GM12878 (cell line): ENCODE data around the gene HSPA4. TPM values are rescaled to one million over a fixed set of nuclear protein-coding genes. Genes with fewer than 3 reads are reported as not detected.

Experiments used
- ATAC-seq: fragments of 200-7000 bp; cut with Tn5 transposase; 3 replicates; pipeline ENCODE4 v1.9.1; 2020; ENCODE audit warnings: mild to moderate bottlenecking, moderate library complexity
- BruUV-seq: library from RNA; stranded (reverse); fragments of 400-500 nt; replicated peaks from 2 replicates; lab custom pipeline; 2021; lab: Mats Ljungman, UMichigan
- CTCF ChIA-PET: fragments of 300-600 bp; sonication (Branson Sonifier 250); formaldehyde crosslinking; extraction: SDS; loops from one replicate; lab custom pipeline; 2021; ENCODE audit warnings: inconsistent platforms; lab: Yijun Ruan, JAX
- POLR2A ChIA-PET: fragments of 350-600 bp; formaldehyde crosslinking; extraction: SDS; loops from one replicate; lab custom pipeline; 2021; ENCODE audit warnings: inconsistent platforms; lab: Charles Lee
- RAD21 ChIA-PET: fragments of 300-600 bp; sonication (Branson Sonifier 250); formaldehyde crosslinking; loops from one replicate; lab custom pipeline; 2023; ENCODE audit warnings: antibody characterized with exemption; ENCODE audit not compliant: unreplicated experiment; lab: Charles Lee
- SMC1A ChIA-PET: fragments of 300-600 bp; sonication (Branson Sonifier 250); formaldehyde crosslinking; loops from one replicate; lab custom pipeline; 2023; ENCODE audit not compliant: unreplicated experiment, uncharacterized antibody; lab: Charles Lee
- DNase-seq: peaks from one replicate; pipeline ENCODE4 v3.0.0-alpha.2; 2011; ENCODE audit warnings: low read depth, low spot score
- FAIRE-seq: peaks from 3 replicates; lab custom pipeline; 2011; peaks lifted over from hg19 to GRCh38; lab: Jason Lieb, UNC
- H2AFZ ChIP-seq: 2 replicates; pipeline ENCODE4 v1.6.0; 2011; ENCODE audit warnings: low read depth, low read length, control low read depth; ENCODE audit not compliant: control insufficient read depth
- H3K27ac ChIP-seq: 2 replicates; pipeline ENCODE4 v1.5.1; 2011; ENCODE audit warnings: control low read depth; ENCODE audit not compliant: control insufficient read depth, insufficient read depth
- H3K27me3 ChIP-seq, 2 experiments: replicated peaks in 1 of 2; 2 replicates each; pipeline versions ENCODE4 v1.6.0 to v1.6.1; 2011; ENCODE audit warnings: low read length in 1 of 2; ENCODE audit not compliant: control insufficient read depth in 2 of 2, insufficient read depth in 2 of 2
- H3K36me3 ChIP-seq, 2 experiments: 2 replicates each; pipeline ENCODE4 v1.5.1; 2011; ENCODE audit warnings: low read length in 1 of 2; ENCODE audit not compliant: control insufficient read depth in 2 of 2, insufficient read depth in 2 of 2
- H3K4me1 ChIP-seq: 2 replicates; pipeline ENCODE4 v1.6.1; 2011; ENCODE audit warnings: mild to moderate bottlenecking, low read length, moderate library complexity, mixed read lengths; ENCODE audit not compliant: control insufficient read depth, insufficient read depth
- H3K4me2 ChIP-seq: 2 replicates; pipeline ENCODE4 v1.6.0; 2011; ENCODE audit warnings: control low read depth; ENCODE audit not compliant: control insufficient read depth, insufficient read depth
- H3K4me3 ChIP-seq: fragments of 200-600 bp; sonication (generic); 2 replicates; pipeline ENCODE4 v1.5.1; 2016
- H3K79me2 ChIP-seq: 2 replicates; pipeline ENCODE4 v1.6.0; 2011; ENCODE audit warnings: low read length; ENCODE audit not compliant: control insufficient read depth, insufficient read depth
- H3K9ac ChIP-seq: 2 replicates; pipeline ENCODE4 v1.8.0; 2011; ENCODE audit warnings: low read length, control low read depth, mixed read lengths; ENCODE audit not compliant: control insufficient read depth, insufficient read depth
- H3K9me3 ChIP-seq: replicated peaks from 3 replicates; pipeline ENCODE4 v1.5.1; 2011; ENCODE audit warnings: mild to moderate bottlenecking, low read length; ENCODE audit not compliant: control insufficient read depth, insufficient read depth
- H4K20me1 ChIP-seq: 2 replicates; pipeline ENCODE4 v1.6.0; 2011; ENCODE audit not compliant: control insufficient read depth, insufficient read depth
- CBX3 ChIP-seq: fragments of 200-600 bp; sonication (generic); IDR thresholded peaks from 2 replicates; pipeline ENCODE4 v1.6.1; 2016; ENCODE audit warnings: low read depth, borderline replicate concordance
- FOXM1 ChIP-seq: IDR thresholded peaks from 2 replicates; pipeline ENCODE4 v1.6.1; 2012; ENCODE audit warnings: low read depth, mild to moderate bottlenecking, inconsistent platforms, low read length, moderate library complexity
- GATAD2B ChIP-seq: fragments of 450-650 bp; conservative IDR thresholded peaks from 2 replicates; pipeline ENCODE4 v1.6.1; 2017; ENCODE audit warnings: low read depth, mild to moderate bottlenecking, moderate library complexity
- LARP7 ChIP-seq: fragments of 450-650 bp; IDR thresholded peaks from 2 replicates; pipeline ENCODE4 v1.6.1; 2017; ENCODE audit warnings: mild to moderate bottlenecking
- MYC ChIP-seq: IDR thresholded peaks from 2 replicates; pipeline ENCODE4 v1.6.1; 2011; ENCODE audit warnings: mild to moderate bottlenecking, low read length, moderate library complexity, inconsistent platforms; ENCODE audit not compliant: insufficient read depth, insufficient replicate concordance, insufficient read length, severe bottlenecking
- YY1 ChIP-seq: IDR thresholded peaks from 2 replicates; pipeline ENCODE4 v1.6.1; 2011; ENCODE audit warnings: low read depth, mild to moderate bottlenecking, low read length
- ZNF592 ChIP-seq: fragments of 450-650 bp; IDR thresholded peaks from 2 replicates; pipeline ENCODE4 v1.6.1; 2017; ENCODE audit warnings: mild to moderate bottlenecking, moderate library complexity
- ZSCAN29 ChIP-seq: fragments of 450-650 bp; IDR thresholded peaks from 2 replicates; pipeline ENCODE4 v1.6.1; 2017; ENCODE audit warnings: mild to moderate bottlenecking, moderate library complexity
- WGBS: methylation state at CpG from one replicate; pipeline ENCODE4 v1.1.6; 2016; ENCODE audit warnings: low lambda C conversion rate; ENCODE audit not compliant: insufficient replicate concordance, insufficient coverage; ENCODE audit errors: missing lambda C conversion rate; 5-methylcytosine and 5-hydroxymethylcytosine counted together
- in situ Hi-C: fragments of 300-500 bp; cut with MboI; formaldehyde crosslinking; loops from 9 replicates; pipeline ENCODE4 v1.14.3; 2018; ENCODE audit warnings: mixed read lengths
- intact Hi-C: fragments of 100-400 bp; cut with micrococcal nuclease; formaldehyde crosslinking; loops from one replicate; pipeline ENCODE4 v1.14.2; 2022; ENCODE audit not compliant: unreplicated experiment
- polyA plus RNA-seq, 11 experiments: library from polyadenylated mRNA; depleted of rRNA in 4 of 11; unstranded in 6 of 11; stranded (reverse) in 5 of 11; fragments of >200 nt; fragmentation: Nextera tagmentation in 4 of 11; fragmentation: Illumina TruSeq in 1 of 11; extraction: Ambion mirVana in 4 of 11; extraction: Trizol in 1 of 11; gene quantifications; 1 replicate in 1 of 11; 2 replicates in 10 of 11; pipeline versions ENCODE4 v1.2.1 to v1.2.3, GENCODE V29; 2011 to 2016; ENCODE audit warnings: inconsistent platforms in 2 of 11, missing spikeins in 2 of 11, low read depth in 1 of 11
- total RNA-seq, 4 experiments: library from RNA; depleted of rRNA in 3 of 4; stranded (reverse); fragments of >200 nt in 3 of 4; fragmentation: Illumina TruSeq in 1 of 4; extraction: Trizol in 1 of 4; gene quantifications; 2 replicates each; pipeline versions ENCODE4 v1.2.1 to v1.2.3, GENCODE V29; 2013 to 2021
- TF ChIP-seq, protein P1 (sequence below): fragments of 450-650 bp; IDR thresholded peaks from 2 replicates; pipeline ENCODE4 v1.6.1; 2017; ENCODE audit warnings: mild to moderate bottlenecking, moderate library complexity

Gene HSPA4
- total and polyA plus RNA-seq, 10 of the 15 experiments (the other 5 are each of a cell fraction or from before 2014, with no cell fraction given), result 61.6 to 234 (median 116) TPM

GRCh38 chr5:133144245-133144981, 92.6 kb downstream of the HSPA4 start:
- SMC1A ChIA-PET, result no interaction called here
- Histone ChIP-seq H3K4me1 (no peaks in the 10 kb centered on the region), H2AFZ (no peak overlapping the region), H3K27ac (no peak overlapping the region), H3K79me2 (no peaks in the 10 kb centered on the region), H3K36me3 (no peaks in the 10 kb centered on the region), H3K4me3 (no peak overlapping the region), H3K27me3 (peaks cover 0 to 5% of the 10 kb centered on the region in 2 experiments; a peak in 3 of 4 replicates), H3K4me2 (no peak overlapping the region), H3K9me3 (no peaks in the 10 kb centered on the region; the same call in 2 of the 3 replicates), H4K20me1 (no peaks in the 10 kb centered on the region), H3K9ac (no peak overlapping the region)
- WGBS, result 0% methylated on average over 4 of the region's 4 CpGs
- CTCF ChIA-PET, result no interaction called here
- no peak for FAIRE-seq
- in situ Hi-C loops (no loop called here), intact Hi-C loops (no loop called here)
- RAD21 ChIA-PET, result no interaction called here
- TF ChIP-seq YY1 (no peak), ZSCAN29 (no peak), CBX3 (no peak), GATAD2B (no peak), MYC (no peak), ZNF592 (no peak), FOXM1 (no peak), LARP7 (no peak)
- TF ChIP-seq, protein P1, sequence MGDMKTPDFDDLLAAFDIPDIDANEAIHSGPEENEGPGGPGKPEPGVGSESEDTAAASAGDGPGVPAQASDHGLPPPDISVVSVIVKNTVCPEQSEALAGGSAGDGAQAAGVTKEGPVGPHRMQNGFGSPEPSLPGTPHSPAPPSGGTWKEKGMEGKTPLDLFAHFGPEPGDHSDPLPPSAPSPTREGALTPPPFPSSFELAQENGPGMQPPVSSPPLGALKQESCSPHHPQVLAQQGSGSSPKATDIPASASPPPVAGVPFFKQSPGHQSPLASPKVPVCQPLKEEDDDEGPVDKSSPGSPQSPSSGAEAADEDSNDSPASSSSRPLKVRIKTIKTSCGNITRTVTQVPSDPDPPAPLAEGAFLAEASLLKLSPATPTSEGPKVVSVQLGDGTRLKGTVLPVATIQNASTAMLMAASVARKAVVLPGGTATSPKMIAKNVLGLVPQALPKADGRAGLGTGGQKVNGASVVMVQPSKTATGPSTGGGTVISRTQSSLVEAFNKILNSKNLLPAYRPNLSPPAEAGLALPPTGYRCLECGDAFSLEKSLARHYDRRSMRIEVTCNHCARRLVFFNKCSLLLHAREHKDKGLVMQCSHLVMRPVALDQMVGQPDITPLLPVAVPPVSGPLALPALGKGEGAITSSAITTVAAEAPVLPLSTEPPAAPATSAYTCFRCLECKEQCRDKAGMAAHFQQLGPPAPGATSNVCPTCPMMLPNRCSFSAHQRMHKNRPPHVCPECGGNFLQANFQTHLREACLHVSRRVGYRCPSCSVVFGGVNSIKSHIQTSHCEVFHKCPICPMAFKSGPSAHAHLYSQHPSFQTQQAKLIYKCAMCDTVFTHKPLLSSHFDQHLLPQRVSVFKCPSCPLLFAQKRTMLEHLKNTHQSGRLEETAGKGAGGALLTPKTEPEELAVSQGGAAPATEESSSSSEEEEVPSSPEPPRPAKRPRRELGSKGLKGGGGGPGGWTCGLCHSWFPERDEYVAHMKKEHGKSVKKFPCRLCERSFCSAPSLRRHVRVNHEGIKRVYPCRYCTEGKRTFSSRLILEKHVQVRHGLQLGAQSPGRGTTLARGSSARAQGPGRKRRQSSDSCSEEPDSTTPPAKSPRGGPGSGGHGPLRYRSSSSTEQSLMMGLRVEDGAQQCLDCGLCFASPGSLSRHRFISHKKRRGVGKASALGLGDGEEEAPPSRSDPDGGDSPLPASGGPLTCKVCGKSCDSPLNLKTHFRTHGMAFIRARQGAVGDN, result no peak
- no TSS peak for BruUV-seq
- POLR2A ChIA-PET, result no interaction called here
- no peak for DNase-seq
- ATAC-seq, result no peak
